Measurements from ENCODE around the gene SGCD. TPM values are rescaled to one million over a fixed set of nuclear protein-coding genes. Genes with fewer than 3 reads are reported as not detected.

Gene SGCD
- total RNA-seq, 2 experiments from 2014 or later, result 0.30 to 0.43 TPM

- DNase-seq (no peak), ATAC-seq (ENCODE audit: low read depth) (no peak)
Observed at GRCh38 chr5:156497804-156498208, 170.8 kb downstream of the SGCD start.

GRCh38 chr5:156498226-156498980, 171.4 kb downstream of the SGCD start:
- Mint-ChIP-seq H3K9me3 (no peaks in the 10 kb centered on the region), H3K4me1 (no peaks in the 10 kb centered on the region), H3K27me3 (peaks cover 4% of the 10 kb centered on the region), H3K36me3 (no peaks in the 10 kb centered on the region), H3K27ac (no peak overlapping the region), H3K4me3 (no peak overlapping the region)
- POLR2A ChIA-PET, result no interaction called here
- no peak for DNase-seq
- no peak for ATAC-seq (ENCODE audit: low read depth)

More at GRCh38 chr5:156497804-156498208, 170.8 kb downstream of the SGCD start:
- H3K4me1 Mint-ChIP-seq, result no peaks in the 10 kb centered on the region
- H3K27ac Mint-ChIP-seq, result no peak overlapping the region
- no peaks in the 10 kb centered on the region for H3K36me3 Mint-ChIP-seq
- H3K4me3 Mint-ChIP-seq, result no peak overlapping the region
- peaks cover 4% of the 10 kb centered on the region for H3K27me3 Mint-ChIP-seq
- no peaks in the 10 kb centered on the region for H3K9me3 Mint-ChIP-seq
- POLR2A ChIA-PET, result no interaction called here

- no peak overlapping the region for H3K27ac Mint-ChIP-seq
- H3K9me3 Mint-ChIP-seq, result no peaks in the 10 kb centered on the region
- no peaks in the 10 kb centered on the region for H3K36me3 Mint-ChIP-seq
- ATAC-seq (ENCODE audit: low read depth) (no peak), DNase-seq (no peak)
- POLR2A ChIA-PET, result no interaction called here
- H3K4me1 Mint-ChIP-seq, result no peaks in the 10 kb centered on the region
- H3K27me3 Mint-ChIP-seq, result peaks cover 4% of the 10 kb centered on the region
- H3K4me3 Mint-ChIP-seq, result no peak overlapping the region
Observed at GRCh38 chr5:156500755-156501154, 173.8 kb downstream of the SGCD start.

DNA sequence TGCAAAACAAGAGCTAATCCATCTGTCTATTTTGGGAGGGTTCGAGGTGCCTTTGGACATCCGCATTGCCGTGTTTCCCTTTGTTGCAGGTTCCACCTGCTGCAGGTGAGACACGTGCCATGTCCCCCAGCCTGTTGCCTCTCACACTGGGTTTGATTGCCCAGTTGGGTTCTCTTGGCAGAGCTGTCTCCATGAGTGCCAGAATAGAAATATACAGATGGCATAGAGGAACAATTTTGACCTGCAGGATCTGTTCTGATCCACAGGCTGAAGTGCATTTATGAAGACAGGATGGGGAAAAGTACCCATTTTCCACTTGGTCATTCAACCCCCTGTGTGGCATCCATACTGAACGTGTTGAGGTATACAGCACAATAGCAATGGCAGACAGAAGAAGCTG, 178.1 kb downstream of the SGCD start:
- no peak overlapping the region for H3K27ac Mint-ChIP-seq
- no peaks in the 10 kb centered on the region for H3K36me3 Mint-ChIP-seq
- peaks cover 2% of the 10 kb centered on the region for H3K27me3 Mint-ChIP-seq
- no peaks in the 10 kb centered on the region for H3K9me3 Mint-ChIP-seq
- ATAC-seq (ENCODE audit: low read depth) (no peak), DNase-seq (no peak)
- no peaks in the 10 kb centered on the region for H3K4me1 Mint-ChIP-seq
- H3K4me3 Mint-ChIP-seq, result no peak overlapping the region
- POLR2A ChIA-PET, result no interaction called here

GRCh38 chr5:156513123-156513815, 186.3 kb downstream of the SGCD start:
- Mint-ChIP-seq H3K4me1 (no peaks in the 10 kb centered on the region), H3K27ac (no peak overlapping the region), H3K36me3 (no peaks in the 10 kb centered on the region), H3K4me3 (no peak overlapping the region), H3K9me3 (peaks cover 7% of the 10 kb centered on the region), H3K27me3 (peaks cover 5% of the 10 kb centered on the region)
- DNase-seq (no peak), ATAC-seq (ENCODE audit: low read depth) (no peak)
- POLR2A ChIA-PET, result no interaction called here

DNA sequence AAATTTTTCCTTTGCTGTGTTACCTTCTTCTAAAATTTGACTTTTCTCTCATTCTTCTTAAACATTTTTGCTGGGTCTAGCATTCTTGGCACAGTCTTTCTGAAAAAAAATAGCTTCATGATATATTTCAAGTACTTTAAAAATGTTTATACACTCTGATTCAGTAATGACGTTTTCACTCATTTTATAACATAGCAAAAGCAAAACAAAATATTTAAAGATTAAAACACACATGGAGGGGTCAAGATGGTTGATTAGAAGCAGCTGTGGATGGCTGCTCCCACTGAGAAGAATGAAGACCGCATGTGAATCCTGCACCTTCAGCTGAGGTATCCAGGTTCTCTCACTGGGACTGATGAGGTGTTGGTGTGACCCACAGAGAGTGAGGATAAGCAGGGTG, 188.2 kb downstream of the SGCD start:
- no peak overlapping the region for H3K27ac Mint-ChIP-seq
- no peak for ATAC-seq (ENCODE audit: low read depth)
- no peaks in the 10 kb centered on the region for H3K36me3 Mint-ChIP-seq
- peaks cover 5% of the 10 kb centered on the region for H3K27me3 Mint-ChIP-seq
- no peaks in the 10 kb centered on the region for H3K4me1 Mint-ChIP-seq
- H3K4me3 Mint-ChIP-seq, result no peak overlapping the region
- POLR2A ChIA-PET, result no interaction called here
- DNase-seq, result no peak
- H3K9me3 Mint-ChIP-seq, result peaks cover 11% of the 10 kb centered on the region

DNA sequence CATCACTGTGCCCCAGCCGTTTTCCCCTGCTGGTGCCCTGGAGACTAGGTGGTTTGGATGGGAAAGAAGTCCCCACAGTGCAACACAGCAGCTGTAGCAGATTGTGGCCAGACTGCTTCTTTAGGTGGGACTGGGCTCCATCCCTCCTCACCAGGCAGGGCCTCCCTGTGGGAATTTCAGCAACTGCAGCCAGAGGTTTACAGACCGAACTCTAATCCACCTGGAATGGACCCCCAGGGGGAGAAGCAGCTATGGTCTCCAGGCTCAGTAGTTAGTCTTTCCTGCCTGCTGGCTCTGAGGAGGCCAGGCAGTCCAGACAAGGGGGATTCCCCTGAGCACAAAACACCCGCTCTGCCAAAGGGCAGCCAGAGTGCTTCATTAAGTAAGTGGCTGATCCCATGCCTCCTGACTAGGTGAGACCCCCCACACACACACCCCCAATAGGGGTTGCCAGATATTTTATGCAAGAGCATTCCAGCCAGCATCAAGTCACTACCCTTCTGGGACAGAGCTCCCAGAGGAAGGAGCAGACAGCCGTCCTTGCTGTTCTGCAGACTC, 188.9 kb downstream of the SGCD start:
- Mint-ChIP-seq H3K27ac (no peak overlapping the region), H3K4me1 (no peaks in the 10 kb centered on the region), H3K9me3 (peaks cover 11% of the 10 kb centered on the region), H3K36me3 (no peaks in the 10 kb centered on the region), H3K4me3 (no peak overlapping the region), H3K27me3 (peaks cover 5% of the 10 kb centered on the region)
- POLR2A ChIA-PET, result no interaction called here
- ATAC-seq (ENCODE audit: low read depth) (no peak), DNase-seq (no peak)

DNA sequence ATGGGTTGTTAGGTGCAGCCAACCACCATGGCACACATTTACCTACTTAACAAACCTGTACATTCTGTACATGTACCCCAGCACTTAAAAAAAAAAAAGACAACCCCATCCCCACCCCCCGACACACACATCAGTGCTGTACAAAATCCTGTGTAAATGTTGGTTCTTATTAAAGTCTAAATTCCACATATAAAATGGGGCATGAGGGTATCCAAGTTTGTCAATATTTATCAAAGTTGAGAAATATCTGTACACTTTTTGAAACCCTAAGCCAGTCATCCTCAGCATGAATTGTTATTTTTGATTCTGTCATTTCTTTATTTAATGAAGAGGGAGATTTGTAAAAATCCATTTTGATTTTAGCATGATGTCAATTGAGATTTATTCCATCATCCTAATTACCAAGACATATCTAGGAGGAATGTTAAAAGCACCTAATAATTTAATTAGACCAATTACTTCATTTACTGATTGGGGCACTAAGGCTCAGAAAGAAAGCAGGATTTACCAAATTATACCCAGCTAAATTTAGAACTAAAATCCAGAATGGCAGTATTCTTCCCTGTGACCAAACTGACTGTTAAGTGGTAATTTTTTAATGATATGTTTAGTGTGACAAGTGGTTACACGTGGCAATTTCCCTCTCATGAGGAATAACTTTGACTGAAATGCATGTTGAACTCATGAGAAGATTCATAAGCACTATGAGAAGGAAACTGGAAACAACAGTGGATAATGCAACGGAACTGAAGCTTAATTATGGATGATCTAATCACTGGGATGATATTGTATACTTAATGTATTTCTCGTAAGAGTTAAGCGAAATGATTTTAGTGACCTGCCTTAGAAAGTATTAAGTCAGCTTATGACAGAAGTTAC, 195.9 kb downstream of the SGCD start:
- POLR2A ChIA-PET, result no interaction called here
- Mint-ChIP-seq H3K4me1 (no peaks in the 10 kb centered on the region), H3K36me3 (no peaks in the 10 kb centered on the region), H3K27me3 (peaks cover 5% of the 10 kb centered on the region), H3K27ac (no peak overlapping the region), H3K4me3 (no peak overlapping the region), H3K9me3 (peaks cover 5% of the 10 kb centered on the region)
- no peak for ATAC-seq (ENCODE audit: low read depth)
- no peak for DNase-seq

DNA sequence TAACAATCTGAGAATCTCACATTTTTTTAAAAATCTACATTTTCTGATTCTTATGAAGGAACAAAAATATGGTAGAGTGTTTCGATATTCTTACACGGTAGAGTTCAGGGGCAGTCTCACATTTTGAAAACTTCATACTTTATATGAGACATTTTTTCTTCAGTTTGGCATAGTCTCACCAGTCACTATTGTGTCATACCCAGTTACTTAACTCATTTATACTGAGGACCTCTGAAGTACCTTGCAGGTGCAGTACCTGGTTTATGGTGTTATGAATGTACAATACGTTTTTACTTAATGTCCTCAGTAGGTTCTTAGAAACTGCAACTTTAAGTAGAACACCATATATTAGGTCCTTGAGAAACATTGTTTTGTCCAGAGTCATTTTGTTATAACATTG, 196.6 kb downstream of the SGCD start:
- no peaks in the 10 kb centered on the region for H3K36me3 Mint-ChIP-seq

GRCh38 chr5:156526081-156526925, 199.3 kb downstream of the SGCD start:
- no peak for ATAC-seq (ENCODE audit: low read depth)
- H3K36me3 Mint-ChIP-seq, result no peaks in the 10 kb centered on the region
- no peaks in the 10 kb centered on the region for H3K9me3 Mint-ChIP-seq
- POLR2A ChIA-PET, result no interaction called here
- no peak overlapping the region for H3K27ac Mint-ChIP-seq
- H3K27me3 Mint-ChIP-seq, result peaks cover 4% of the 10 kb centered on the region
- H3K4me1 Mint-ChIP-seq, result no peaks in the 10 kb centered on the region
- DNase-seq, result no peak
- H3K4me3 Mint-ChIP-seq, result no peak overlapping the region

More for the DNA sequence above, 196.6 kb downstream of the SGCD start:
- peaks cover 4% of the 10 kb centered on the region for H3K27me3 Mint-ChIP-seq
- peaks cover 2% of the 10 kb centered on the region for H3K9me3 Mint-ChIP-seq
- ATAC-seq (ENCODE audit: low read depth), result no peak
- DNase-seq, result no peak
- no peaks in the 10 kb centered on the region for H3K4me1 Mint-ChIP-seq
- no peak overlapping the region for H3K4me3 Mint-ChIP-seq
- POLR2A ChIA-PET, result no interaction called here
- H3K27ac Mint-ChIP-seq, result no peak overlapping the region

- H3K9me3 Mint-ChIP-seq, result no peaks in the 10 kb centered on the region
- H3K4me3 Mint-ChIP-seq, result no peak overlapping the region
- no peaks in the 10 kb centered on the region for H3K4me1 Mint-ChIP-seq
- peaks cover 2% of the 10 kb centered on the region for H3K27me3 Mint-ChIP-seq
- no peak overlapping the region for H3K27ac Mint-ChIP-seq
- no peak for ATAC-seq (ENCODE audit: low read depth)
- no peaks in the 10 kb centered on the region for H3K36me3 Mint-ChIP-seq
- DNase-seq, result no peak
- POLR2A ChIA-PET, result no interaction called here
Observed at GRCh38 chr5:156527611-156528010, 200.6 kb downstream of the SGCD start.

DNA sequence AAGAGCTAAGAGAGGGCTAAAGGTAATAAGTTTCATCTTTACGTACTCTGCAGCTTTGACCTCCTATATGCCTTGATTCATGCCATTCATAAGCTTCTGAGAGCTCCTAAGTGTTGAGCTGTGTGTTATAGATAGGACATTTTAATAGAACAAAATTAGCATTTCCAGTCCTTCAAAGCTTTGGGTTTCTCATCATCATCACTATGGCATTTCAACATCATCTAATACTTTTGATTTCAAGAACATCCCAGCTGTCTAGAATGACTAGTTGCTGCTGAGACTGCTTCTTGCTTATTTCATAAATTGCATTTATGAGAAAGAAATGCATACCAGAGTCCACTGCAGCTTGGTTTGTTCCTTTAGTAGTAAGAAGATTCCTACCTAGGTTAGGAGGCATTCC, 201.7 kb downstream of the SGCD start:
- Mint-ChIP-seq H3K27me3 (peaks cover 2% of the 10 kb centered on the region), H3K27ac (no peak overlapping the region), H3K9me3 (no peaks in the 10 kb centered on the region), H3K4me1 (peaks cover 2% of the 10 kb centered on the region), H3K4me3 (no peak overlapping the region), H3K36me3 (no peaks in the 10 kb centered on the region)
- no peak for DNase-seq
- POLR2A ChIA-PET, result no interaction called here
- ATAC-seq (ENCODE audit: low read depth), result no peak

GRCh38 chr5:156529892-156530291, 202.9 kb downstream of the SGCD start:
- ATAC-seq (ENCODE audit: low read depth) (no peak), DNase-seq (no peak)
- POLR2A ChIA-PET, result no interaction called here
- Mint-ChIP-seq H3K4me1 (peaks cover 2% of the 10 kb centered on the region), H3K27me3 (peaks cover 2% of the 10 kb centered on the region), H3K9me3 (no peaks in the 10 kb centered on the region), H3K4me3 (no peak overlapping the region), H3K36me3 (no peaks in the 10 kb centered on the region), H3K27ac (no peak overlapping the region)

Data from activated naive CD8-positive, alpha-beta T cell treated with anti-CD3 and anti-CD28 coated beads, Interleukin-2, amount 10 ng/mL, durations not matched to agents 7 days and 5 days (primary cell).